ENCODE measurements around the gene RYK.
"Not testable (repeated sequence)": the region's sequence is repeated elsewhere in the genome, so short reads cannot be mapped to it uniquely, and the experiment has no call there.

Gene RYK

DNA sequence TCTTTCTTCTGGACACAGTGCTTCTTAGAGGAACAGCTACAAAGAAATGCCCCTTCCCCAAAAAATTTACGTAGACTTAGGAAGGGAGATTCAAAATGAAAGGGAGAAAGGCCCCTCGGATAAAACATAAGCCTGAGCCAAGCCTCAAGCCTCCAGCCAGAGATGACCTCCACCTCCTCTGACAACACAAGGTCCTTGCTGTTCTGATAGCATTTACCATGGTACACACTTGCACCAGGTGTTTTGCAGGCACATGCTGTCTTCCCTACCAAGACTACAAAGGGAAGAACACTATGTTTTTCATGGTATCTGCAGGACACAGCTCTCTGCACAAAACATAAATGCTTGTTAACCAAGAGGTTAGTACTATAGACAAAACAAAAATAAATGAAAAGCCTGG is 27.8 kb downstream of the RYK start:
- no peak for DNase-seq

DNA sequence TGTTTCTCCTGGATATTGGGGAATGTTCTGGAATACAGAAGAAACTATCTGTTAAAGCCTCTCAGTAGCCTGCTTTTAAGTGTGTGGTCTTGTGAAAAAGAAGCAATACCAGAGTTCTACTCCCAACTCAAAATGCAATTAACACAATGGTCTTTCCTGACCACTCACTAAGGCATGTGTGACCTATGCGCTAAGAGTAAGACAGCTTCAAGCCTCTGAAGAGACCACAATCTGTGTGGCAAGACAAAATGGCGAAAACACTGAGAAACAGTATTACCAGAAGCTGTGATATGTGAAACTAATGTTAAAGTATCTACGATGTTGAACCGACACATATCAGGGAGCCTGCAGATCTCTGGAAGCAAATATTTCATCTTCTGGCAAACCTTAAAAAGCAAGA is 33.8 kb downstream of the RYK start:
- DNase-seq = no peak

DNA sequence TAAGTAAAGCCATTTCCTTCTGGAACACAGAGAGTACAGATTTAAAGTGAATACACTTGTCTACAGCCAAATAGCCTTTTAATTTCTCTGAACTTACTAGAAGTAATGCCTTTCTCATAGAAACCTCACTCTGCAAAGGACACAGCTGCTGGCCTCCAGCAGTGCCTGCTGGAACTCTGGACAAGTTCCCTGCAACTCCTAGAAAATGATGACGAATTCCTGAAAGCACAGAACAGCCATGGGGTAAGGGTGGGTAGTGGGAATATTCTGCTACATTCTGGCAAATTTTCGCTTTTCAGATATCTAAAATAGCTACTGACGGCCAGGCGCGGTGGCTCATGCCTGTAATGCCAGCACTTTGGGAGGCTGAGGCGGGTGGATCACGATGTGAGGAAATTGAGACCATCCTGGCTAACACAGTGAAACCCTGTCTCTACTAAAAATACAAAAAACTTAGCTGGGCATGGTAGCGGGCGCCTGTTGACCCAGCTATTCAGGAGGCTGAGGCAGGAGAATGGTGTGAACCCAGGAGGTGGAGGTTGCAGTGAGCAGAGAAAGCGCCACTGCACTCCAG is 34.4 kb downstream of the RYK start:
- no peak for DNase-seq

DNA sequence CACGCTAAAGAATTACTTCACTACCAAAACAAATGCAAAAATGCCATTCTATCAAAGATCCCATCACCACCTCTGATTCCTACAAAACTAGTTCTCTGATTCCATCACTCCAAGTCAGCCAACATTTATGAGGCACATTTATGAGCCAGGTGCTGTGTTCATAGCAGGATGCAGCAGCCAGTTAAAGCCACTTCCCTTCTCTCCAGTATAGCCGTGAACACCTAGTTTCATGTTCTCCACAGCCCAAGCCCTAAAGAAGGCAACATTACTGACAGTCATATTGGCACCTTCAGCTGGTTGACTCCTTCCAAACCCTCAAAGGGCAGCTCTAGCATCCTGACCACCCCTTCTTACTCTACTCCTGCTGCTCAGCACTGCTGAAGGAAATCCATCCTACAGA is 36.4 kb downstream of the RYK start:
- no peak for DNase-seq

DNA sequence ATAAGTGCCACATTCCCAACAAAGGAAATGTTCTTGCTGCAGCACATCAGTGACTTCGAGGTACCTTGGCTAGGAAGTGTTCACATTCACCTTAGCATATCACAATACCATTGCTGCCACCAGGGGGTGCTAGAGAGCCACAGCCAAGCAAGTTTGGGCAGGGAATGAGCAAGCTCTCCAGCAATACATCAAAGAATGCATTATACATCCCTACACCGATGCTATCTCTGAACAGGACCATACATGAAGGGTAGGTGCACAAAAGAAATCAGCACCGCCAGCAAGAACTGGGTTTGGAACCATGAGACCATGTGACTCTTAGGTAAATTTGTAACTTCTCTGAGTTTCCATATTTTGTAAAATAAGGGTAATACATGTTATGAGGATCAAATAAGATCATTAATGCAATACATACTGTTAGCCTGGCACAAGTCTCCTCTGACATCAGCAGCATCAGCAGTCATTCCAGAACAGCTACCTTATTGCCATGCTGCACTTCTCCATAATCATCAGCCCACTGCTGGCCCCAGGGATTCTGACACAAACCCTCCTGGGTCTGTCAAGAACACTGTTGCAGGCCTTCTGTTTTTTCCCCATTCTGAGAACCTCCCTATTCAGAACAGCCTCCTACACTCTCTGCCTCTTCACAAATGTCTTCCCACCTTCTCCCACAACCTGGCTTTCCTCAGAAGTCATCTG is 37.5 kb downstream of the RYK start:
- DNase-seq = peak; percentile 29

DNA sequence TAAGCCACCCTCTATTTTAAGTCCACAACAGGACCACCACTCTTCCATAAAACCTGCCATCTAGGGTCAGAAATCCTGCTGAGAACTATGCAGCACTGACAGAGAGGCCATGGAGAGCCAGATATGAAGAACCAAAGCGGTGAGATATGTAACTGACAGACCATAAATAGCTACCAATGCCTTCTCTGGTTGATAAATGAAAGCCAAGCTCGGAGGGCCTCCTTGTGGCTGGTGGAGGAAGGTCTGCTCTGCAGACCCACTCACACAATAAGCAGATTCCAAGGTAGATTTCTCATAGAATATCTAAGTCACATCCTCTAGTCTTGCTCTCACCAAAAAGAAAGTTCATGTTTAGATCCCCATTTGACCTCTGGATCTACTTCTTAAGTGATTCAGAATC is 38.9 kb downstream of the RYK start:
- DNase-seq = no peak

DNA sequence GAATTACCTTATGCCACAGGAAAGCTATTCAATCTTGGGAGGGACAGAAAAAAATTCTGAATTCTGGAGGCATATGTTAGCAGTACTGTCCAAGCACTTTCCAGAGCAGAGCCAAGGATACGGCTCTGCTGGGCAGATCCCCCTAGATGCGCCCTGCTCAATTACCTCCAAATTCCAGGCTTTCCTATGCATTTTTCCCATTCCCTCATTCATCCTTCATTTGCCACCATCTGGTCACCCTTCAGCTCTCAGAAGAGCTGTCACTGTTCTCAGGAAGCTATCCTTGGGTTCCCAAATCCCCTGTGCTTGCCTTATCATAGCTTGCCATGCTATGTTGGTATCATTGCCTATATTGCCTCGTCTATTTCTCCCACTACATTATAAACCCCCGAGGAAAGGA is 45.2 kb downstream of the RYK start:
- no peak for DNase-seq

DNA sequence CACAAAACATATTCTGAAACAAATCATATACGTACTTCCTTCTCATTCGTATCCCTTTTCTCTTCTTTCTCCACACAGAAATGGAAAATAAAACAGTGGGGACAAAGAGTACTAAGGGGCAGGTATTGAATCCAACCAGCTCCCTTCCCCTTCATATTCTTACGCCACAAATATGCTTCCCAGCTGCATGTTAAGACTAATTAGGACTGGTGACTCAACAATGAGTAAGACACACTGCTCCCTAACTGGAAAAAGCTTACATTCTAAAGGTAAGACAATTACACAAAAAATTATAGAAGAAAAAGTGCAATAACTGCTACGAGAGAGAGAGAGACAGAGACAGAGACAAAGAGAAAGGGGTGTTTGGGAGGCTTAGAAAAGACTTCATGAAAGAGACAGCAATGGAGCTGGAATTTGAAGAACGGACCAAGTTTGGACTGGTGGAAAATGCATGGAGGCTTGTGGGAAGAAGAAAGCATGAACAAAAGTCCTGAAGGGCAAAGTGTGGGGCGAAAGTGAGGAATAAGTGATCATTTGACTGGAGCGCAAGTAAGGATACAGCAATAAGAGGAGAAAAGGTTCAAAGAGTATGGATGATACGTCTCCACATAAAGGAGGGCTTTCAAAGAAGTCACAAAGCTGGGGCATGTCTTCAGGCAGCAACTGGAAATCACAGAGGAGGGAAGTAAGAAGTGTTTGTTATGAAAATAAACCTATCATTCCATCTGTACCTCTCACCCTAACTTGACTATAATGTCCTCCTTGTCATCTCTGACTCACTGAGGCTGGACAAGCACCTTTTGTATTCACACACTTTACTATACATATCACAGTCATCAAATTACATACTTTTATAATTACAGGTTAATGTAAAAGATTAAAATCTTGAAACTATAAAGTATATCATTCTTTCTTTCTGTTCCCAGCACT is 49.2 kb downstream of the RYK start:
- DNase-seq = no peak

DNA sequence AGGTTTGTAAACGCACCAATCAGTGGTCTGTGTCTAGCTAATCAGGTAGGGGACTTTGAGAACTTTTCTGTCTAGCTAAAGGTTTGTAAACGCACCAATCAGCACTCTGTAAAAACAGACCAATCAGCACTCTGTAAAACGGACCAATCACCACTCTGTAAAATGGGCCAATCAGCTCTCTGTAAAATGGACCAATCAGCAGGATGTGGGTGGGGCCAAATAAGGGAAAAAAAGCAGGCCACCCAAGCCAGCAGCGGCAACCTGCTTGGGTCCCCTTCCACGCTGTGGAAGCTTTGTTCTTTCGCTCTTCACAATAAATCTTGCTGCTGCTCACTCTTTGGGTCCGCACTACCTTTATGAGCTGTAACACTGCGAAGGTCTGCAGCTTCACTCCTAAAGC is 50.8 kb downstream of the RYK start:
- DNase-seq = not testable (repeated sequence)

DNA sequence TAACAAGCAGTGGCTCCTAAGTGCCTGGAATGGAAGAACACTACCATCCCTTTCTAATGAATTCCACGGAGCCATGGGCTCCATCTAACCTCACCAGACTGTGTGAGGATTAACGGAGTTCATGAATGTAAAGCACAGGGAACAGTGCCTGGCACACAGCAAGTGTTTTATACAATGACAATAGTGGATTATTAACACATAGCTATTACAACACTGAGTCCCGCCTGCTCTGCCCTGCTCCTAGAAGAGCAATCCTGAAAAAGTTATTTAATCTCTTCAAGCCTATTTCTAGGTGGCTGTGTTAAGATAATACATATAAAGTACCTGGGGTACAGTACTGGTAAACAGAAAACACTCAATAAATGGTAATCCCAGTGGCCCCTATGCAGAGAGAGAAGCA is 51.4 kb downstream of the RYK start:
- DNase-seq = no peak

DNA sequence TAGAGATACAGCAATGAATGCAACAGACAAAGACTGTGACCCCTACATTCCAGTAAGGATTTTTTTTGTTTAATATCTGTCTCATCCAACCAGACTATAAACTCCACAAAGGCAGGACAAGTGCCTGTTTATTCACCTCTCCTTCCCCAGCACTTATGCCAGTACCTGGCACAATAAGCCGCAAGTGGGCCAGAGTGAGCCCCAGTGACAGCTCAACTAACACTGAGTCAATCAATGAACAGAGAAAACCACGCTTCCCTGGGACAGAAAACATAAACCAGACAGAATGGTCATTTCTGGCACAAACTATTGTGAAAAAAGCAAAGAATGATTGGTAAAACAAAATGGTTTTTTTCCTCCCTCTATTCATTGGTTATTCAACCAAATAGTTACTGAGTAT is 52.2 kb downstream of the RYK start:
- no peak for DNase-seq

DNA sequence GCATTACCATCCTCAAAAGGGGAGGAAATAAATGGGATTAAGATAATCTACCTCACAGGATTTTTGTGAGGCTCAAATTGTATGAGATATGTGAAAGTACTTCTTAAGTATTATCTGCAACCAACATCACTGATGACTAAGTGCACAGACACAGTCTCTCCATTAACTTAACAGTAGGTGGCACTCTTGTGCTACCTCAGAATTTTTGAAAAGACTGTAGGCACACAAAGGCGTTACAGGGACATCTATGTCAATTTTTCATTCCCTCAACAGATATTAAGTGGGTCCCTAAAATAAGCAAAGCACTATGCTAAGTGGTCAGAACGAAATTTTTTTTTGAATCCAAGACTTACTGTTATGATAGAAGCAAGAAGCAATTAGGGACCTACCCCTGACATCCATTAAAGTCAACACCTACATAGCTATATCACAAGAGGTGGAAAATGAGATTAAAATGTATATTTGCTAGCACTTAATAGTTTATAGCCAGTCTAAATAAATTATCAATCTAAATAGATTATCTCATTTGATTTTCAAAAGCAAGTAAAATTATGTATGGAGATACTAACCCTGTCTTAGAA is 52.9 kb downstream of the RYK start:
- no peak for DNase-seq

DNA sequence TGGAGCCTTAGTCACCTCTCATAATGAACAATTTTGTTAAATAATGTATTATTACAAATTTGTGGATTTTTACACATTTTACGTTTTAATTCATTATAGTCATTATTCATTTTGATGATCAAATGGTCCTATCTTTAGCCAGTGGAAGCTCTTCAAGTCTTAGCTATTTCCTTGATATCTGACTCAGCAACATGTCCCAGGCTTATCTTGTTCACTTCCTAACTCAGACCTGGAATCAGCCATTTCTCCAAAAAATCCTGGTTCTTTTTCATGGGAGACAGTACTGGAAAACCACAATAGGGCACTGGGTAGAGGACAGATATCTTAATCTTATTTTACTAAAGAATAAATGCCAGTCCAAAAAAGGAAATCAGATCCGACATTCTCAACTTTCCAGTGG is 56.4 kb downstream of the RYK start:
- no peak for DNase-seq

DNA sequence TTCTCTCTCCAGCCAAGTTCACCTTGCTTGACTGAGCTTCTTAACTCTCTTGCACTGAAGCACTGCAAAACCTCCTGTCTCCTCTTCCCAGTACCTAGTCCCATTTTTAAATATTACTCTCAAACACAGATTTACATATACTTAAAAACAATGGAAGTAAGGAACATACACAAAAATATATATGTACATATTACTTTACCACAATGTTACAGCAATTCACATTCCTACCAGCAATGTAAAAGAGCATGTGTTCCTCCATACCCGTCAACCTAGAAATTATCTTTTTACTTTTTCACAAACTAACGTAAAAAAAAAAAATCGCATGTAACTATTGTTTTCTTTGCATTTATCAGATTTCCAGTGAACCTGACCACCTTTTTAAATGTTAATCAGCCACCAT is 60.4 kb downstream of the RYK start:
- DNase-seq = no peak

DNA sequence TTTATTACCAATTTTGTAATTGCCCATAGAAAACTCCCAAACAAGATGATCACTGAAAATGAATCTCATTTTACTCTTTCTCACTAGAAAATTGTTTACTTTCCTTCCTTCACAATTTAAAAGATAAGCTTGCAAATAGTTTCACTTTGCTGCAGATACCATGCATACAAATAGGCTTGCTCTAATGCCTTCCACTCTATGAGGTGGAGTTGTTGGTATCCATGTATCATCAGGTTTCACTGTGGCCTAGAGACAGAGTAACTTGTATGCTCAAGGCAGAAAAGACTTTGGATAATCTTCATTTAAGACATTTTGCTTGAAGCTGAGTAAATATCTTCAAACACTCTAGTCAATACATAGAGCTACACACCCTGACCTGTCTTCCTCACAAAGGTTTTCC is 60.8 kb downstream of the RYK start:
- DNase-seq = no peak

DNA sequence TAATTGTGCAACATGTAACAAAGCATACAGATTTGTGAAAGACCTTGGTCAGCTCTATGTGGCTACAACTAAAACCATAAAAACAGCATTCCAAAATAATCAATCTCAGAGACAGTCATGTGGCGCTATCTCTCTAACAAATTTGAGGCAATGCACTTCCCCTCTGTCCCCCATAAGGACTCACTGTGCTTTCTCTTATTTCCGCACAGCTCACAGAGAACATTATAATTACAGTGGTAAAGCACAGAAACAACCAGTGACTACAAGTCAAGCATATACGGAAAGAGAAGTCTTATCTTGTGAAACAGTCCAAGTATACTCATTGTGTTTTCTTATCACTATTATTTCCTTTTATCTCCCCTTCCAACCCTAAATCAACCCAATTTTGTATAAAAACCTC is 64.3 kb downstream of the RYK start:
- DNase-seq = no peak

DNA sequence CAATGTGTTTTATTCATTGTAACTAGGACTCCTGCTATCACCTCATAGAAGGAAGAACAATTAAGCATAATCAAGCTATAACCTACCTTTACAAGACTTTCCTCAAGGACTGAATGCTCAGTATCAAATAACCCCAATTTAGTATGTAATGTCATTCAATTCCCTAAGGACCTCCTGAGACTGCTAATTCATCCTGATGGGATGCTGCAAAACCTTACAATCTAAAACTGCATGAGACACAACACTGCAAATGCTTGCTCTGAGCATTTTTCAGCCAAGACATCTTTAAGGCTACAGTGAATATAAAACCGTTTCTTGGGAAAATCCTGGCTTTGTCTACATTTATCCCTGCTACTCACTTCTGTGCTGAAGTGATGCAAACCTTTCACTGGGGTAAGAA is 69.9 kb downstream of the RYK start:
- no peak for DNase-seq

DNA sequence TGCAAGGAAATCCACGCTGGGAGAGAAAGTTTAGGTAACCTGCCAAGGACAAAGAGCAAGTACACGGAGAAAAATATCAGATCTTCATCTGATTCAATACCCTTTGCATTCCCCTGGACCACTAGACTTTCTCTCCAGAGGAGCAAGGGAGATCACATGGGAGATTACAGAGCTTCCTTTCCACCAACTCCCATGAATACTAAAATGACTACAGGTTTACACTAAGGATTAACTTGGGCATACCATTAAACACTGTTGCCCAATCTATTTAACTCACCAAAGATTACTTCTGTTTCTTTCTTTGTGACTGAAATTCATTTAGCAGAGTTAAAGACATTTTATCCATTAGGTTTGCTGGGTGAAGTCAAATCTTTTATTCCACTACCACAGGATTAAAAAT is 71.2 kb downstream of the RYK start:
- DNase-seq = no peak

DNA sequence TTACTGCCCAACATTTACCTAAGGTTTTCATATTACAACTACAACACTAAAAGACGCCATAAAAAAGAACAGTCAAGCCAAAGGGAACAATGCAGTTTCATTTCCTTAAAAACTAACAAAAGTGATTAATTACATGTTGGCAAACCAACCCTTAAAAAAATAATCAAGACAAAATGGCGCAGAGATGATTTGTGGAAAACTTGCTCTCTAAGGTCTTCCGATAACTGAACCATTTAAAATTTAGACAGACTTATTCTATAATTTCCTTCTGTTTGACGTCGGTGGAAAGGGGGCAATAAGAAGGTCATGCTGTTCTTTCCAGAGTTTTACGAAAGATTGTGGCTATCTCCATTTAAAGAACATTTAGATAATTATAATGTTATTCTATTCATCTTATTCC is 87.6 kb downstream of the RYK start:
- DNase-seq = no peak

DNA sequence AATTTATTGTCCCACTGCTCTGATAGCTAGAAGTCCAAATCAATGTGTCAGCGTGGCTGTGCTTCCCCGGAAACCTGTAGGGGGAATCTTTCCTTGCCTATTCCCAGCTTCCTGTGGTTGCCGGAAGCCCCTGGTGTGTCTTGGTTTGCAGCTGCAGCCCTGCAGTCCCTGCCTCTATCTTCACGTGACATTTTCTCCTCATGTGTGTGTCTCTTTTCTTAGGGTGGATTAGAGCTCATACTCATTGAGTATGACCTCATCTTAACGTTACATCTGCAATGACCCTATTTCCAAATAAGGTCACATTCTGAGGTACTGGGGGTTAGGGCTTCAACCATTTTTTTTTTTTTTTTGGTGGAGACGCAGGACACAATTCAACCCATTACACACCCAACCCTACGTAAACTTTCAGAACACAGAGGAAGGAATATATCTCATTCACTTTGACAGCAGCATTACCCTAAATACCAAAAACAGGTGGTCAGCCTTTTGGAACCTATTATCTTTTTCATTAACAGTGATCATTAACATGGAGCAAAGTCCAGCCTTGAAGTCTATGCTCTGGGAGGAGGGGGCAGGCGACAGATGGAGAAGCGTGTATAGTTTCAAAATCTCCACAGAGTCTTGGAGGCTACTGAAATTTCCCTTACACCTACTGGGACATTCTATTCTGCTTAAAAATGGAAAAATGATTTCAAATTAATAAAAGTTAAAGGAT is 88.6 kb downstream of the RYK start:
- DNase-seq = no peak

DNA sequence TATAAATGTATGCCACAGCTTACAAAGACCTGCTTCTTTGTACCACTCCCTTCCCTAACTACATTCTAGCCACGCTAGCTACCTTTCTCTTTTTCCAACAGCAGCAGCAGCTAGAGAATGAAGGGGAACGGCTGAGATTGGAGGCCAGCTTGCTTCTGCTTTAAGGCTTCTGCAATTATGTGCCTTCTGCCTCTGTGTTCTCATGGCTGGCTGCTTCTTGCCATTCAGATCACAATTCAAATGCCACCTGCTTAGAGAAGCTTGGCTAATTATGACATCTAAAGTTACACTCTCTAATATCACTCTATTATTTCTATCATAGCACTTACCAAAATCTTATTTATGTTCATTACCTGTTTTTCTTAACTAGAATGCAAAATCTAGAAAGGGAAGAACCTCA is 95.2 kb downstream of the RYK start:
- no peak for DNase-seq

DNA sequence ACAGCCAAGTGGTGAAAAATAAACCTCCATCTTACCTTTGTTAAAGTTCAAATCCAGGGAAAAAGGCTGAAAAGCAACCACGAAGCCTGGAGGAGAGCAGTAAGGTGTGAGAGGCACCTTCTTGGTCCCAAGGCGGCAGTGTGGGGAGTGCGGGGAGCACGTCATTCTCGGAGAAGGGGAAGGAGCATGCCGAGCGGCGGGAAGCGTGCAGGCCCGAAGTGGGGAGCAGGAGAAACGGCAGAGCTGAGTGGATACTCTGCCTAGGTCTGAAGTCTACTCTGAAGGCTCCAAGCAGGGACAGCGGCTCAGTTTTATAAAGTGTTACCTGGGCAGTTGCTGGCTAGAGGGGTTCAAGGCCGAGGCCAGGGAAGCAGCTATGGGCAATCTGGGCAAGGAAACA is 96.9 kb downstream of the RYK start:
- DNase-seq = no peak

DNA sequence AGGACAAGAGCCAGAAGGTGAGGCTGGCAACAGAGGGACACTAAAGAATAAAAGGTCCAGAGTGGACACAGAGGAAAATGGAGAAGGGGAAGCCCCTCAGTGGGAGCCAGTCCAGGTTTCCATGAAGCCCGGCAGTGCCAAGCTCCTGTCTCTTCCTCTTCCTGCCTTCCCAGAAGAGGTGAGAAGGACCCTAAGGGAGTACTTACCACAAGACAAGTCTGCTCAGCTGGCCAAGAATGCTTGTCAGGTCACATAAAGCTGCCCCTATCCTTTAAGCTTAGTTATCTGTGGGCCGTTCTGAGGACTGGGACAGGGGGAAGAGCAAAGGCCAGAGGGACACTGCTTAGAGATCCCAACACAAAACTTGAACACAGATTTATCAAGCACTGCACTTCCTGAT is 100.2 kb downstream of the RYK start:
- DNase-seq = no peak
